ENCODE measurements around the gene EEIG2.

Gene EEIG2

DNA sequence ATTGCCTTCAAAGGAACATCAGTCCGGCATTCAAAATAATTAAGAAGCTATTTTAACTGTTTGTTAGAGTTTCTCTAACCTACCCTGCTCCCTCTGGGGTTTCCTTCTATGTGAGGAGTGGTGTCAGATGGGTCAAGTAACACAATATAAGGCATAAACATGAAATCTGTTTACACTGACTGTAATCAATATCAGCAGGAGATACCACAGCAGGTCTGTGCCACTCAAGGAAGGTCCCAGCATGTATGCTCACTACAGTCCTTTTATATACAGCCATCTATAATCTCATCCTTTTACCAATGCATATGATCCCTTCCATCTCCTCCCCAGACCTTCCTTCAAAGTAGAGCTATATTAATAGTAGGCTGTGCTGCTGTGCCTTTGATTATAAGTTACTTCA is 25.4 kb downstream of the EEIG2 start:
- no peak for DNase-seq

DNA sequence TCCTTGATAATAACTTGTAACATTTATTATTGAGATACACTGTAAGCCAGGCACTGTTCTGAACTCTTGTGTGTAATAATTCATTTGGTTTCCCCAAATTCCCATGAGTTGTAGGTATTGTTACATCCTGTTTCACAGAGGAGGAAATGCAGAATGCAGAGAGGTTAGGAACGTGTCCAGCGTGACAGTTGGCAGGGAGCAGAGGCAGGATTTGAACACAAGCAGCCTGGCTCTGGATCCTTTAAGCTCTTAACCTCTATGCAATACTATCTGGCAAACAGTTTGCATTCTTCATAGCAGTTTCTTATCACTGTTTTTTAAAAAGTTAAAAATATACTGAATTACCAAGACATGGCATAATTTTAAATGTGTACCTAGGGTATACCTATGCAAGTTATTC is 30.5 kb downstream of the EEIG2 start:
- no peak for DNase-seq

DNA sequence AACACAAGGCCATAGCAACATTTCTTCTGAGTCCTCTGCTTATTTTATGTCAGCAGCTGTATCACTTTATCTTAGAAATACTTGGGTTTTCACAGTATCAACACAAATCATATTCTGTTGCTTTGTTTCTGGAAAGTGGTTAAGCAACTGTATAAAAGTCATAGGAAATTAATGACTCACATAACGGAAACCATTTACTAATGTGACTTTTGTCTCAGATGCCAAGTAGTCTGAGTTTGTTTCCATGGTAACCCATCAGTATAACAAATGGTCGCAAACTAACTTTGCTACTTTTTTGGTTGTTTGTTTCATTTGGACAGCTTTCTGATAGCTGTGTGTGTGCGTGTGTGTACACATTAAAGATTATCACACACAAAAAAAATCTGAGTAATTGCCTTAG is 31.1 kb downstream of the EEIG2 start:
- DNase-seq: no peak

DNA sequence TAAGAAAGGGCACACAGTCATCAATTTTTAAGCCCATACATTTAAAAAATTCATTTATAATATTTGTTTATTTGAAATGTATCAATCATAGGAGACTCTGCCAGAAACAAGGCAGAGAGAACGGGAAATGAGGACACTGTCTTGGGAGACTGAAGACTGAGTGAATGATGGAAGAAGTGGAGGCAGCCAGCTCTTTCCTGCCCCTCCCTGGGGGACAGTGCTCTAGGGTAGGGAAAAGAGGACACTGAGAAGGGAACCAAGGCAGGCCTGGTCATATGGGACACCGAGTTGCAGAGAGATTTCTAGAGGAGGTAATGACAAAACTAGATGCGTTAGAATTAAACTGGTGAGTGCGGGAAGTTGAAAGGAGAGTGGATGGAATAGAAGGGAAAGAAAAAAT is 31.6 kb downstream of the EEIG2 start:
- DNase-seq: no peak

DNA sequence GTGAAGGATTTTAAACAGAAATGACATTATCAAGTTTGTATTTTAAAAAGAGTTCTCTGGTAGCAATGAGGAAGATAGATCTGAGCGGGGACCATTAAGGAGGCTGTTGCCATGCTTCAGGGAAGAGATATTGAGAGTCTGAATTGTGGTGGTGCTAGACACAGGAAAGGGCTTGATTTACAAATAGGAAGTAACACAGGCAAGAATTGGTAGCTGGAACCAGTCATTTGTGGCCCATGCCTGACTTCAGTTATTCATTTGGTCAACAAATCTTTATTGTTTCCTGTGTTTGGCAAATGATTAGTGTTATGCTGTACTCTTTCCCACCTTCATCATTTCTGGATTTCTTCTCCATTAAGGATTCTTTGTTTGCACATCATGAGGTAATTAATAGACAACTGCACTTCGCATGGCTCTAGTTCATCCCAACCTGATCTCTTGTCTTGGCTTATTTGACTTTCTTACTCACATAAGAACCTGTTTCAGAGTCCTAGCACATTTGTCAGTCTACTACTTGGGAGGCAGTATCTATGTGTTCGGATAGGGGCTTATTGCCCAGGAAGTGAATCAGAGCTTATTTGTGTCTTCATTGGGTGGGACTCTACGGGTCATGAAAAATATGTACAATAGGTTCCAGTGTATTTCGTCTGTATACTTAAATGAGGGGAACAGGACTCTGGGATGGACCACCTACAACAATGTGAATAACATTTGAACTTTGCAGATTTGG is 32.3 kb downstream of the EEIG2 start:
- DNase-seq: no peak

DNA sequence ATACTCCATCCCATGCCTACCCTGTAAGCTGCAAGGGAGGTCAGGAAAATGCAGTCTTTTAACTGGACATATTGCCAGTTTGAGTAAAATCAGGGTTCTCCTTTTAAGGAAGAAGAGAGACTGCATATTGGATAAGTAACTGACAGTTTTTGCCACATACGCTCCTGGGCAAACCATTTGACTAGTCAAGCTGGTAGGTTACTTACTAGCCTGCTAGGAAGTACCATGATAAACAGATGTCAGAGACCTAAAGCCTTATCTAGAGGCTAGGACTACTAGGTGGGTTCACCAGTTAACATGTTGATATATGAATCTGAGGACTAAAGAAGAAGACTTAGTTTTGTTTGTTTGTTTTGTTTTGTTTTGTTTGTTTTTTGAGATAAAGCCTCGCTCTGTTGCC is 33.5 kb downstream of the EEIG2 start:
- no peak for DNase-seq

DNA sequence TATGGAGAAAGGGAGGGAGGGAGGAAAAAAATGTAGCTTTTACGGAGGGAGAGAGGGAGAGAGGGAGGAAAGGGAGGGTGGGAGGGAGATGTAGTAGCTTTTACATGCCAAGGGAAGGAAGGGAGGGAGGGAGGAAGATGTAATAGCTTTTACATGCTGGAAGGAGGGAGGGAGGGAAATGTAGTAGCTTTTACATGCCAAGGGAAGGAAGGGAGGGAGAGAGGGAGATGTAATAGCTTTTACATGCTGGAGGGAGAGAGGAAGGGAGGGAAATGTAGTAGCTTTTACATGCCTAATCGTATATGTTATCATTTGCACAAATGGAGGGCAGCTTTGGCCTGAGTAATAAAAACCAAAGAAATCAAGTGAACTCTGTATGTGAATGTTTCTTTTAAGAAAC is 35.6 kb downstream of the EEIG2 start:
- DNase-seq: no peak

DNA sequence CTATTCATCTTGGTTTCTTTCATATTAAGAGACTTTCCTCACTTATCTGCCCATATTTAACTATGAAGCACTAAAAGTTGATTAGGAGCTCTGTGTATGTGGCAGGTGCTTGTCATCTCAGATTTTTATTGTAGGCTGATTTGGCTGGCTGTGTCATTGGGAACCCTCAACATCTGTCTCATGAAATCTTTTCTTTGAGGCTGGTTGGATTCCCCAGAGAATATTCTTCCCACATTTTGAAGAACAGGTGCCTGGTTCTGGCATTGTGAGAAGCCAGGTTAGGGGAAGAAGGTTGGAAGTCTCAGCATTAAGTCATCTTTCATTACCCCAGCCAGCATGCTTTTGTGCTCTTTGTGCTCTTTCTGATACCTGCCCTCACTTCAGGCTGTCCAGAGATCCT is 37.1 kb downstream of the EEIG2 start:
- no peak for DNase-seq

DNA sequence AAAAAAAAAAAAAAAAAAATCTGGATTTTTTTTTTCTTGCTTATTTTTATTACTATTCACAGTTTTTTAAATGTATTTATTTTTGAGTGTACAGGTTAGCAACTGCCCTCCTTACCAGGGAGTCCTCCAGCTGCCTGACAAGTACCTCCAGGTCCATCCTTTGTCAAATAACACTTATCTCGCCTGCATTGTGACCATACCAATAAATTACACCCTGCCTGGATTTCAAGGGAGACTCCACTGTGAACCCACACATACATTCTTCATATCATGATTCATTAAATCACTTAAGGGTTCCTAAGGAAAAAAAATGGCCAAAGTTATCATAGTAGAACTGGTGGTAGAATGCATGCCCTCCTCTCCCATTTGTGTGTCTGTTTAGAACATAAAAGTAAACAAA is 38.4 kb downstream of the EEIG2 start:
- DNase-seq: no peak

DNA sequence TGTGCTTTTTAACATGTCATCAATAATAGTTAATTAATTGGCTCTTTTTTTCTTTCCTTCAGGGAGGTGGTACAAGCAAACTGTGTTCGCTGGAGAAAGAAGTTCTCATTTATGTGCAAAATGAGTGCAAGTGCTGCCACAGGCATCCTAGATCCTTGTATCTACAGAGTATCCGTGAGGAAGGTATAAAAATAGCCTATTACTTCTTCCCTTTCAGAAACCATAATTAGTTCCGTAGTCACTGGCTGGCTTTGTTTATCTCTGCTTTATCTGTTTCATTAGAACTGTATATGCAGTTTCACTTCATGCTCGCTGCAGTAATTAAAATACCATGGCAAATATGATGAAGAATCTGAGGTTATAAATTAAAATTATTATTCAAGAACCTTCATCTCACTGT is 40.6 kb downstream of the EEIG2 start:
- no peak for DNase-seq

DNA sequence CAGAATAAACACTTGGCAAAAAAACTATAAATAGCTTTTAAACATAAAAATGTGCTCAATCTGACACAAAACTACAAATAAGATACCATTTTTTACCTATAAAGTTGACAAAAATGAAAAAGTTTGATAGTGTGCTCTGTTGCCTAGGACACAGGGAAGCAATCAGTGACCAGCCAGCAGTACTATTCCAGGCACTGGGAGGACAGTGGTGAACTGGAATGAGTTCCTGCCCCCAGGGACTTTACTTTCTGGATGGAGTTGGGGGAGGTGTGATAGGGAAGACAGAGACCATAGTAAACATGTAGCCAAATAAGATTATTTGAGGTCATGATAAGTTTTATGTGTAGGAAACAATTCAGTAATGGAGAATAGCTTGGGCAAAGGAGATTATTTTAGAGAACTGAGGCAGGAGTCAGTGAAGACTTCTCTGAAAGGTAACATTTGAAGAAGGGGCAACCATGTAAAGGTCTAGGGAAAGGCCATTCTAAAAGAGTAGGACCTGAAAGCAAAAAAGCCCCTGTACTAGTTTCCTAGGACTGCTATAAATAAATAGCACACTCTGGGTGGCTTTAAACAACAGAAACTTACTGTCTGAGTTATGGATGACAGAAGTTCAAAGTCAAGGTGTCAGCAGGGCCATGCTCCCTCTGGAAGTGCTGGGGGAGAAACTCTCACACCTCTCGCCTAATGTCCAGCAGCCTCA is 42.0 kb downstream of the EEIG2 start:
- no peak for DNase-seq

DNA sequence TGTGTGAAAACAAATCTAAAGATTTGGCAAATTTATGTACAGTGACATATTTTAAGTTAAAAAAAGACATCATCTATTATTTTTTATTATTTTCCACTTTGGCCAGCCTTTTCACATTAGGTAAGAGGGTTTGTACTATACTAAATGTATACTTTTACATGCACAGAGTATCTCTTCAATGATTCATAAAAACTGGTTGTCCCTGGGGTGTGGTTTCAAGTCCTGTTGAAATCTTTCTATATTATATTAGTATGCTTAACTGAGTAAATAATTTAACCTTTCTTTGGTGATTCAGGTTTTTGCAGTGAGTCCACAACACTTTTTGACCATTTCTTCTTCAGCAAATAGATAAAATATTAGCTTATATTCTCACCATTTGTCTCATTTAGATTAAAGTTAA is 45.7 kb downstream of the EEIG2 start:
- no peak for DNase-seq

DNA sequence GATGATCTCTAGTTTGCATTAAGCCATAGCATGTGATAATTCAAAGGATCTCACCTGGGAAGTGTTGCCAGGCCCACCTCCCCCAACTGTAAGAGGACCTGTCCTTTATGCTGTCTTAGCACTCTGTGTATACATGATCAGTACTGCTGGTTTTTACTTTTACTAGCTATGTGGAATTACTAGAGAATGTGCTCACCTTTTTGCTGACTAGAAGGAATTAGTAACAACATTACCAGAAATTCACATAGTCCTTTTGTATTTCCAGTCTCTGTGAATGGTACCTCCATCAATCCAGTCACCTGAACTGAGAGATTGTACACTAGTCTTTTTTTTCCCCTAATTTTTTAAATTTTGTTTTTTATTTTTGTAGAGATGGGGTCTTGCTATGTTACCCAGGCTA is 46.6 kb downstream of the EEIG2 start:
- no peak for DNase-seq

DNA sequence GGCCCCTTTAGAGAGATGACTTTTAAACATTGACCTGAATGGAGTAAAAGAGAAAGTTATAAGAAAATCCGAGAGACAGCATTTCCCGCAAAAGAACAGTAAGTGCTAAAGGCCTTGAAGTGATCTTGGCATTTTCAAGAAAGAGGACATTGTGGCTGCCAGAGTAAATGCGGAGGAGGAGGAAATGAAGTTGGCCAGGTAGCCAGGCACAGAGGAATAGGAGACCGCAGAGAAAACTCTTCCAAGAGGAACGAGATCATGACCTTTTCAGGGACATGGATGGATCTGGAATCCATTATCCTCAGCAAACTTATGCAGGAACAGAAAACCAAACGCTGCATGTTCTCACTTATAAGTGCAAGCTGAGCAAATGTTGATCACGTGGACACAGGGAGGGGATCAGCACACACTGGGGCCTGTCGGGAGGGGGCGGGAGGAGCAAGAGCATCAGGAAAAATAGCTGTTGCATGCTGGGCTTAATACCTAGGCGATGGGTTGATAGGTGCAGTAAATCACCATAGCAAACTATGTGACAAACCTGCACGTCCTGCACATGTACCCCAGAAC is 49.7 kb downstream of the EEIG2 start:
- DNase-seq: no peak
